ENCODE data around the gene RELT. TPM values are rescaled to one million over a fixed set of nuclear protein-coding genes. Genes with fewer than 3 reads are reported as not detected.

RELT gene
- total RNA-seq, 1 experiment from 2014 or later: 24.5 TPM

- no peak overlapping the region for H3K4me2 ChIP-seq (ENCODE audit: low read length)
- ChIA-PET CTCF (no interaction called here), POLR2A (ENCODE audit: unreplicated experiment) (no interaction called here)
- no peaks in the 10 kb centered on the region for H3K9me3 ChIP-seq (ENCODE audit: low read length)
- intact Hi-C loops (cut with micrococcal nuclease): no loop called here
- no TSS peak for BruUV-seq (replicated peaks)
- H3F3A ChIP-seq (ENCODE audit: low read length, unreplicated experiment): no peaks in the 10 kb centered on the region
- no peaks in the 10 kb centered on the region for H4K20me1 ChIP-seq (ENCODE audit: low read length)
- H3K27ac ChIP-seq (ENCODE audit: low read length): no peak overlapping the region
- no peaks in the 10 kb centered on the region for H3K27me3 ChIP-seq (ENCODE audit: low read length)
- no peaks in the 10 kb centered on the region for H3K79me2 ChIP-seq (ENCODE audit: low read length)
- no peak for TF ChIP-seq CTCF (conservative IDR thresholded peaks at IDR 0.05; ENCODE audit: low read depth, low read length)
- TF ChIP-seq EZH2phosphoT487 (IDR thresholded peaks at IDR 0.05; ENCODE audit: borderline replicate concordance, low read length): no peak
- TF ChIP-seq EZH2 (IDR thresholded peaks at IDR 0.05; ENCODE audit: low read length, unreplicated experiment): no peak
- no peak overlapping the region for H3K4me3 ChIP-seq (ENCODE audit: low read length)
- ATAC-seq: no peak
- H3K9ac ChIP-seq (ENCODE audit: low read length): no peak overlapping the region
- H3K4me1 ChIP-seq (ENCODE audit: insufficient read depth, low read length): no peaks in the 10 kb centered on the region
- H3K9me2 ChIP-seq (replicated peaks; ENCODE audit: low read length): no peaks in the 10 kb centered on the region
- DNase-seq: no peak
- no peak overlapping the region for H2AFZ ChIP-seq (ENCODE audit: low read length)
- H3K36me3 ChIP-seq (ENCODE audit: low read depth, low read length): no peaks in the 10 kb centered on the region
Measured at GRCh38 chr11:73356979-73357860, 19.0 kb upstream of the RELT start.

- DNase-seq: no peak
- intact Hi-C loops (cut with micrococcal nuclease): no loop called here
- Histone ChIP-seq H3K79me2 (ENCODE audit: low read length) (no peaks in the 10 kb centered on the region), H2AFZ (ENCODE audit: low read length) (no peak overlapping the region), H3K9ac (ENCODE audit: low read length) (no peak overlapping the region), H3F3A (ENCODE audit: low read length, unreplicated experiment) (no peaks in the 10 kb centered on the region), H3K27ac (ENCODE audit: low read length) (no peak overlapping the region), H3K9me2 (replicated peaks; ENCODE audit: low read length) (no peaks in the 10 kb centered on the region), H3K4me1 (ENCODE audit: insufficient read depth, low read length) (no peaks in the 10 kb centered on the region), H3K4me2 (ENCODE audit: low read length) (no peak overlapping the region), H3K4me3 (ENCODE audit: low read length) (no peak overlapping the region), H3K27me3 (ENCODE audit: low read length) (no peaks in the 10 kb centered on the region), H3K9me3 (ENCODE audit: low read length) (no peaks in the 10 kb centered on the region), H4K20me1 (ENCODE audit: low read length) (no peaks in the 10 kb centered on the region), H3K36me3 (ENCODE audit: low read depth, low read length) (no peaks in the 10 kb centered on the region)
- CTCF ChIA-PET: no interaction called here
- TF ChIP-seq EZH2phosphoT487 (IDR thresholded peaks at IDR 0.05; ENCODE audit: borderline replicate concordance, low read length) (no peak), CTCF (conservative IDR thresholded peaks at IDR 0.05; ENCODE audit: low read depth, low read length) (no peak), EZH2 (IDR thresholded peaks at IDR 0.05; ENCODE audit: low read length, unreplicated experiment) (no peak)
- no peak for ATAC-seq
- POLR2A ChIA-PET (ENCODE audit: unreplicated experiment): no interaction called here
- BruUV-seq (replicated peaks): no TSS peak
Measured at GRCh38 chr11:73358071-73358470, 18.1 kb upstream of the RELT start.

- intact Hi-C loops (cut with micrococcal nuclease): no loop called here
- no peak for DNase-seq
- ChIA-PET CTCF (interaction anchor here (0.8 kb wide), 1 partner anchor 34 kb away, joined by 3 read pairs; no protein-coding TSS in a partner anchor), POLR2A (ENCODE audit: unreplicated experiment) (no interaction called here)
- no peak for ATAC-seq
- Histone ChIP-seq H3F3A (ENCODE audit: low read length, unreplicated experiment) (no peaks in the 10 kb centered on the region), H3K4me1 (ENCODE audit: insufficient read depth, low read length) (no peaks in the 10 kb centered on the region), H2AFZ (ENCODE audit: low read length) (no peak overlapping the region), H4K20me1 (ENCODE audit: low read length) (no peaks in the 10 kb centered on the region), H3K27me3 (ENCODE audit: low read length) (no peaks in the 10 kb centered on the region), H3K4me3 (ENCODE audit: low read length) (no peak overlapping the region), H3K9me2 (replicated peaks; ENCODE audit: low read length) (no peaks in the 10 kb centered on the region), H3K9me3 (ENCODE audit: low read length) (no peaks in the 10 kb centered on the region), H3K79me2 (ENCODE audit: low read length) (no peaks in the 10 kb centered on the region), H3K27ac (ENCODE audit: low read length) (no peak overlapping the region), H3K36me3 (ENCODE audit: low read depth, low read length) (no peaks in the 10 kb centered on the region), H3K4me2 (ENCODE audit: low read length) (no peak overlapping the region), H3K9ac (ENCODE audit: low read length) (no peak overlapping the region)
- TF ChIP-seq CTCF (conservative IDR thresholded peaks at IDR 0.05; ENCODE audit: low read depth, low read length) (no peak), EZH2 (IDR thresholded peaks at IDR 0.05; ENCODE audit: low read length, unreplicated experiment) (no peak), EZH2phosphoT487 (IDR thresholded peaks at IDR 0.05; ENCODE audit: borderline replicate concordance, low read length) (no peak)
- BruUV-seq (replicated peaks): no TSS peak
Measured at GRCh38 chr11:73359341-73359740, 16.9 kb upstream of the RELT start.

Data from PC-3 (cell line).